GM21447 (cell line): ENCODE data around the gene FANCI.

Experiments used
- ATAC-seq: cut with Tn5 transposase; IDR thresholded peaks from one replicate; pipeline ENCODE4 v1.9.1; 2021; ENCODE audit not compliant: unreplicated experiment

The FANCI gene

DNA sequence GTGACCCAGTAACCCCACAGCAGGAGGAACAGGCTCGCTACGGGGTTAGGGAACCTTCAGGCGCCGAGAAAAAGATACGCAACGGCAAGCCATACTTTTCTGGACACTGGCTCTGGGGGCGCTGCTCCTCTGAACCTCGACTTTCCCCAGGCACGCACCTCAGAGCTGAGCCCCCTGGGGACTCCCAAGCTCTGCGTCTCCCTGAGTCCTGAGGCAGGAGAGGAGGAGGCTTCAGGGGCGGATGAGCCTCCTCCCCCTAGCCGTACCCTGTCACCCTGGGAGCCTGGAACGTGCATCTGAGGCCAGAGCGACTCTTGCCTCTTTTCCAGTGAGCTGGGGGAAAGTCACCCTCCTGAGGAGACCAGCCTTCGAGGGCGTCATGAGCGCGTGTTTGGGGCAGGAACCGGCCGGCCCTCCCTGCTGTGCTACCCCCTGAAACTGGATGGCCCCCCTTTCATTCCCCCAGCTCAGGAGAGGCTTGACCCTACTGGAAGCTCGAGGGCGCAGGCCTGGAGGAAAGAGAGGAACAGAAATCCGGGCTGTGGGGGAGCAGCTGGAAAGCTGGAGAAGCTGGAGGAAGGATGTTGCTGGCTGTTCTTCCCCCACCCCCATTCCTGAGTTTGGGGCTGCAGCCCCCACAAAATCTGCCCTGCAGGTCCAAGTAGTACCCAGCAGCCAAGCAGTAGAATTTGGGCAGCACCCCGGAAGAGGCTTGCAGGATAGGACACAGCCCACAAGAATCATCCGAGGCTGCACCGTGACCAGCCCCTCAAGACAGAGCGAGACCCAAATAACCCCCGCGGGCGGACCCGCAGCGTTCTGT is 115.9 kb downstream of the FANCI start:
- no peak for ATAC-seq

DNA sequence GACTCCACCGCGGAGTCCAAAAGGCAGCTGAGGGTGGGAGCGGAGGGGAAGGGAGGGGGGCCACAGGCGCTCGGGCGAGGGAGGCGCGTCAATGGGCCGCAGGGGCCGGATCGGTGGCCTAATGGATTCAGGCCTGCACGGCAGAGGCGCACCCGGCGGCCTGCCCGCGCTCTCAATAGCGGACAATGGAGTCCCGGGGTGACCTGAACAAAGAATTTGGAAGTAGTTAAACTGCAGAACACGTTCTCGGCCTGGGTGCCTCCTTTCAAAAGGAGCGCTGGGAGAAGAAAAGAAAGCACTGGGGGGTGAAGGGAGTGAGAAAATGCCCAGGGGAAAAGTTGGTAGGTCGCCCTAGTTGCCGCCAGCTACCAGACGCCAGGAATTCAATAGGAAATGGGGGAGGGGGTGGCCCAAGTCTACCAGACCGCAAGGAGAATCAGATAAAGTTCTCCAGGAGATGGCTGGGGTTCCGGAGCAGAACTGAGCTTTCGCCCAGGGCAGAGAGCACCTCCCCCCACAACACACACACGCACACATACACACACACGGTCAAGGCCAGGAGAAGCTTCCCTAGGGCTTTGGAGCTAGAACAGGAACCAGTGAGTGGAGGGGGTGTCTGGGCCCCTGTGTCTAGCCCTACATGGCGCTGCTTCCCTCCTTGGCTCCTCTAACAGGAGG is 116.7 kb downstream of the FANCI start:
- no peak for ATAC-seq

DNA sequence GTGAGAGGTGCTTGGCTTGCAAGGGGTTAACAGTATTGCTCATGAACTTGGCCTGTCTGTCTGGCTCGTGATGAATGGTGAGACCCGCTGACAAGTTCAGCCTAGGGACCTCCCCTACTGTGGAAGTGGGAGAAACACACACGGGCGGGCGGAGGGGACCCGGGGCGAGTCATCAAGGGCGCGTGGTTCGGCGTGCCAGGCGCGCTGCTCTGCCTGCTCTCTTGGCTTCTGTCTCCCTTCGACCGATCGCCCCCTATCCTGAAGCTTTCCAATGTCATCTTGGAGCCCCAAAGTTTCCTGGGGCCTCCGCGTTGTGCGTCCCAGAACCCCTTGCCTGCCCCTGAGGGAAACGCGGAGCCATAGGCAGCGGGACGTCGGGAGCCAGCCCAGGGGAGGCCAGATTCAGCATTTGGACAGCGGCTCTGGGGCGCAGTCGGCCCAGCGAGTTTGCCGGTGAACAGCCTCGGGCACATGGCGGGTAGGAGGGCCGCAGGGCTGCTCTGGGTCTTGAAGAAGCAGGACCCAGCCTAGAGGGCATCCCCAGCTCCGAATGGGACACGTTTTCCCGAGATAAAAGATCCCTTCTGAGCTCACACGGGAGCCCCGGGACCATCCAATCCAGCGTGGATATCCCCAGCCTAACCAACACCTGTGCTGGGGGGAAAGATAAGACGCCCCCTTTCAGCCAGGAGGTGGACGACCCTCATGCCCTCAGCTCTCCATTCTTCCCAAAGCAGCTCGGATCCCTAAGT is 117.8 kb downstream of the FANCI start:
- ATAC-seq = no peak

DNA sequence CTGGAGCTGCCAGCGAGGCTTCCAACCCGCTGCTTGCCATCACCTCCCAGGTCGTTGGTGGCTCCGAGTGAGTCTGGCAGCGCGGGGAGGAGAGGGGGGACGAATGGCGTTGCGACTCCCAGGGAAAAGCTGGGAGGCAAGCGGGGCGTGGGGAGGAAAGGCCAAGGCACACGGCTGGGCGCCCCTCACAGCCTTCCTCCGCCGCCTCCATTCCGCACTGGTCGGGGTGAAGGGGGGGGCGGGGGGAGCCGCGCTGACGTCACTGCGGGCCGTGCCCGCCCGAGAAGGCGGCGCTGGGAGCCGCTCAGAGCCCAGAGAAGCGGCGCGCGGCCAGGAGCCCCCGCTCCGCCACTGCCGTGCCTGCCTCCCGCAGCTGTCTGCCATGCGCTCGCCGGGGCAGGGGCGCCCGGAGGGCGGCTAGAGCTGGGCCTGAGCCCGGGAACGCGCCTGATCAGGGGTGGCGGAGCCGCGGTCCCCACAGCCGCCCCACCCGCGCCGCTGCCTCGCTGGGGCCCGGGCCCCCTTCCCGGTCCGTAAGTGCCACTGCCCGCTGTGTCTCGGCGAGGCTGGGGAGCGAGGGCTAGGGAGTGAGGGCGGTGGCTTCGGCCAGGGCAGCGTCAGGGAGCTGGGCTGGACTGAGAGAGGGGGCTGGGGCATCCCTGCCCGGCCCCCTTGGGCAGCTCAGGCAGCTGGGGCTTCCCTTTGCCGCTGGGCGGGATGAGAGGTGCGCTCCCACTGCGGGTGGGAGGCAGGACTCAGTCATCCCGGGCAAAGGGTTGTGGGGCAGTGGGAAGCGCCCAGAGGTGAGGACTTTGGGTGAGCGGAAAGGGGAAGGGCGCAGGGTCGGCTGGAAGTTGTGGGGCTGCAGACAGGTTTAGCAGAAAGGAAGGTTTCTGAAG is 118.7 kb downstream of the FANCI start:
- no peak for ATAC-seq

DNA sequence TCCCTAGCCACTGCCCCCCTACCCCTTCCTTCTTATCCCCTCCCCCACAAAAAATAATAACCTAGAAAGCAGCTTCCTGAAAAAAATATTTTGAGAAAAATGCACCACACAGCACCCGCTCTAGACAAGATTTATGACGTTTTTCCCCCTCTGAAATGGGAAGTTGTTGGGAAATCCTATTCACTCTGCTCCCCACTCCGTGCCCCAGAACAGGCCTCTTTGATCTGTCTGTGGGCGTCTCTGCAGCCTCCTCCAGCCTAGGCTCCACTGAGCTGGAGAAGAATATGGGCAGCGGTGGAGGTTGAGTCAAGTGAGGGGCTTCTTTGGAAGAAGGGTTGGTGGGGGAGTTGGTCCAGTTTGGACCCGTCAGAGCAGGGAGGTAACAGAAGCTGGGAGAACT is 119.4 kb downstream of the FANCI start:
- ATAC-seq = no peak

DNA sequence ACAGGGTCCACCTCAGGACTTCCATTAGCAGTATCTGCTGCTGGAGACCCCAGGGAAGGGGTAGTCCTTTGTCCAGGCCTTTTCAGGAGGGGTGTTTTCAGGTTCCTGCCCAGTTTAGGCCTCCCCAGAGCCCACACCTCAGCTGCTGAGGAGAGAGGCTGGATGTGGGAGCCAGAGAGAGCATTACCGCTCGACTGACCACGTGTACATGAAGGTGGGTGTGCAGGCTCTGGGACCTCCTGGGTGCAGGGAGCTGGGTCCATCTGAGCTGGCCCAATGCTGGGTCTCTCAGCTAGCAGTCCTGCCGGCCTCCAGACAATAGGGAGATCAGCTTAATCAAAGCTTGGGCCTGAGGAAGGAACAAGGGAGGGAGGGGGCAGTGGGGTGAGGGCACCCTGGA is 120.0 kb downstream of the FANCI start:
- no peak for ATAC-seq

DNA sequence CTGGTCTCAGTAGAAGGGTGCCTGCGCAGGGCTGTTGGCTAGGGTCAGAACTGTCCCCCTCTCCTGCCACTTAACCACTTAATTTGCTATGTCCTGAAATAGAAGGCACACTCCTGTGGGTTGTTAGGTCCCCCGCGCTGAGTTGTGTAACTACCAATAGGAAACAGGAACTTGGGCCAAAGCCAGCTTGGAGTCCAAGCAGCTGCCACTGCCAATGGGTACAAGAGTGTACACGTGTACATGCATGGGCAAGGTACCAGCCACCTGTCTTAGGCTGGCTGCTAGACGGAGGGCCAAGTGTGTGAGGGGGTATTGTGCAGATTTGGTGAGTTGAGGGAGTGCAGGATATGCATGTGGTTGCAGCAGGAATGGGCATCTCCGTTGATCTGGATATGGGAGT is 120.6 kb downstream of the FANCI start:
- ATAC-seq = no peak

DNA sequence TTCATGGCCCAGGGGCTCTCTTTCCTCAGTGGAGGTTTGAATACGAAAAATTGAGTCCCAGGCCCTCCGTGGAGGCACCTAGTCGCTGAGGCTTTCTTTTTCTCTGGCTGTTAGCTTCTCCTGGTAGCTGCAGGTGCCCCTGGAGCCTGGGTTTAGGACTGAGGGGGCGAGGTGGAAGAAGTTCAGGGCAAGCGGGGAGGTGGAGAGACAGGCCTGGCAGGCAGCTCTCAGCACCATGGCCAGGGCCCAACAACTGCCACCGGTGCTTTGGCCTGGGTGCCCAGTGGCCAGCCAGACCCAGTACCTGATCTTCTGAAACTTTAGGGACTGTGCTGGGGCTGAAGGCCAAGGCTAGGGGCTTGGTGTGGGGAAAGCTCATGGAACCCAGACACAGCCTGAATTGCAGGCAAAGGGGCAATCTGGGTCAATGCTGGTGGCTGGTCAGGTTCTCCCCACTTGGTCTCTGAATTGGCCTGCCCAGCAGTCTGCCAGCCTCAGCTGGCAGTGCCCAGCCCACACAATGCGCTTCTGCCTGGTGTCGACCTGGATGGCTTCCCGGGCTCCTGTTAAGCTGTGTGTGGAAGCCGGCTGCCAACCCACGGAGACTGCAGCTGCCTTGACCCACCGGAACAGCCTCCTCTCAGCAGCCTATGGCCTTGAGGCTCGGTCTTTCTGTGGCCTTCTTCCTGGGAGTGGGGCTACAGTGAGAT is 121.1 kb downstream of the FANCI start:
- no peak for ATAC-seq

DNA sequence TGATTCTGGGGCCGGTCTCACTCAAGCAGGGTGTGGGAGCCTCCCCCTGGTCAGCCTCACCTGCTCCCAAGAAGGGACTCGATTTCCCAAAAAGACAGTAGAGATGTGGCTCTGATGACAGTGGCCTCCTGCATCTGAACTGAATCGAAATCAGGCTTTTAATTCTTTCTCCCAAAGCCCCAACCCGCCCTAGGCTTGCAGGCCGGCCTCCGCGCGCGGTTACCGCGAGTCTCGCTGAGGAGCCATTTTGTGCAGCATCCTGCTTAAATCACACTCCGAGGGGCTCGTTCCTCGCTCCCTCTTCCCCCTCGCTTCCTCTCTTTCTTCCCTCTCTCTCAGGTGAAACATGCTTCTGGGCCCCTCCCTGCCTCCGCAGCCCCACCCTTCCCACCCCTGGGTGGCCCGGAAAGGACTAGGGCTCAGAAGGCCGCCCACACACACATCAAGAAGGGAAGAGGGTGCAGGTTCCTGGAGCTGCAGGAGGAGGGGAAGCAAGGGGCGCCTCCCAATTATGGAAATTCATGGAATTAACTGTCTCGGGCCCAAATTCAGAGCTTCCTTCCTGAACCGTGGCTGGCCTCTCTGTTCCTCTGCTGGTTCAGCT is 121.8 kb downstream of the FANCI start:
- ATAC-seq = no peak
